ENCODE measurements around the gene SSTR5. TPM values are rescaled to one million over a fixed set of nuclear protein-coding genes. Genes with fewer than 3 reads are reported as not detected.
"Not testable (repeated sequence)": the region's sequence is repeated elsewhere in the genome, so short reads cannot be mapped to it uniquely, and the experiment has no call there.

Gene SSTR5
- total RNA-seq, result not detected in 2 replicates

DNA sequence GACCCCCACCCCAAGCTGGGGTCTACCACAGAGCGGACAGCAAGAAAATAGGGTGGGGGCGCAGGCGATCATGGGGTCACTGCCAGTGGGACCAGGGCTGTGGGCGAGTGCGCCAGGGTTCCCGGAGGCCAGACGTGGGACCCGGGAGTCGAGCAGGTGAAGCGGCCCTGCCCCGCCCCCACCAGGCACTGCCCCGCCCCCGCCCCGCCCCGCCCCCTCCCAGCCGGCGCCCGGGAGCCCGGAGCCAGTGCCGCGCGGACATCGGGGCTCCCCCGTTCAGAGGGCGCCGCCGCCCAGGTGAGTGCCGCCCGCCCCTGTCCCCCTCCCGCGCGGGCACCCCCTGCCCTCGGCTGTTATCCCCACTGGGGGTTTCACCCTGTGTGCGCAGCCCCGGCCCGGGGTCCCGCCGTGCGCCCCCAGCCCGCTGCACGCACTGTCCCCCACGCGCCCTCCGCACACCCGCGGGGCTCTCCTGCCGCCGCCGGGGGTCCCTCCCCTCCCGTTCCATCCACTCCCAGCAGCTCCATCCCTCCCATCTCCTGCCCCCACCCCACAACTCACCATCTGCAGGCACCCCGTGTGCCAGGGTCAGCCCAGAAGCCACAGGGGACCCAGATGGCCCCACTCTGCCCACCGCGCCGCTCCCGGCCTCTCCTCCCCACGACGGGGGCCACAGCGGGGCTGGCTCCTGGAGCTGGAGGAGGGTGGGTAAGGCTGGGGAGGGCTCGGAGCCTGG, at the start of gene SSTR5:
SSTR5 (plus strand) TSS at position 222 of the 736 bp plus-strand sequence. CDS start 6,122 bp downstream, outside the sequence.
- DNase-seq (ENCODE audit: low read depth), result no peak
- H3K4me3 ChIP-seq (ENCODE audit: low read depth, low read length), result no peak within 1 kb of the TSS
- TF ChIP-seq, protein P1, sequence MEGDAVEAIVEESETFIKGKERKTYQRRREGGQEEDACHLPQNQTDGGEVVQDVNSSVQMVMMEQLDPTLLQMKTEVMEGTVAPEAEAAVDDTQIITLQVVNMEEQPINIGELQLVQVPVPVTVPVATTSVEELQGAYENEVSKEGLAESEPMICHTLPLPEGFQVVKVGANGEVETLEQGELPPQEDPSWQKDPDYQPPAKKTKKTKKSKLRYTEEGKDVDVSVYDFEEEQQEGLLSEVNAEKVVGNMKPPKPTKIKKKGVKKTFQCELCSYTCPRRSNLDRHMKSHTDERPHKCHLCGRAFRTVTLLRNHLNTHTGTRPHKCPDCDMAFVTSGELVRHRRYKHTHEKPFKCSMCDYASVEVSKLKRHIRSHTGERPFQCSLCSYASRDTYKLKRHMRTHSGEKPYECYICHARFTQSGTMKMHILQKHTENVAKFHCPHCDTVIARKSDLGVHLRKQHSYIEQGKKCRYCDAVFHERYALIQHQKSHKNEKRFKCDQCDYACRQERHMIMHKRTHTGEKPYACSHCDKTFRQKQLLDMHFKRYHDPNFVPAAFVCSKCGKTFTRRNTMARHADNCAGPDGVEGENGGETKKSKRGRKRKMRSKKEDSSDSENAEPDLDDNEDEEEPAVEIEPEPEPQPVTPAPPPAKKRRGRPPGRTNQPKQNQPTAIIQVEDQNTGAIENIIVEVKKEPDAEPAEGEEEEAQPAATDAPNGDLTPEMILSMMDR (conservative IDR thresholded peaks at IDR 0.05; ENCODE audit: low read depth, low read length), result no peak

DNA sequence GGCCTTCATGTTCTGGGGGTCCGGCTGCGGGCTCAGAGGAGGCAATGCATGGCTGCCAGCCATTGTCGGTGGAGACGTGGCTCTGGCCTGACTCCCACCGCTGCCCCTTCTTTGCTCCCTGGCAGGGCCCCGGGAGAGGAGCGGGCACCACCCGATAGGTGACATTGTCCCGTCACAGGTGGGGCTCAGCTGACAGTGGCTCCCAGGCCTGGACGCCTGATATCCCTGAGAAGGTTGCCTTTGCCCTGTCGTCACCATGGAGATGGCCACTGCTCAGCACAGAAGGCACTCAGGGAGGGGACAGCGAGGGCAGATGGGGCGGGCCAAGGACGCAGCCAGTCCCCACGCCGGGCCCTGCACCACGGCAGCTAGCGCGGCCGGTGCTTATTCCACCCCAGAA, 48.4 kb upstream of the SSTR5 start:
- DNase-seq (ENCODE audit: low read depth), result no peak
- TF ChIP-seq, protein P1 (conservative IDR thresholded peaks at IDR 0.05; ENCODE audit: low read depth, low read length), result no peak
- H3K4me3 ChIP-seq (ENCODE audit: low read depth, low read length), result no peak overlapping the region

DNA sequence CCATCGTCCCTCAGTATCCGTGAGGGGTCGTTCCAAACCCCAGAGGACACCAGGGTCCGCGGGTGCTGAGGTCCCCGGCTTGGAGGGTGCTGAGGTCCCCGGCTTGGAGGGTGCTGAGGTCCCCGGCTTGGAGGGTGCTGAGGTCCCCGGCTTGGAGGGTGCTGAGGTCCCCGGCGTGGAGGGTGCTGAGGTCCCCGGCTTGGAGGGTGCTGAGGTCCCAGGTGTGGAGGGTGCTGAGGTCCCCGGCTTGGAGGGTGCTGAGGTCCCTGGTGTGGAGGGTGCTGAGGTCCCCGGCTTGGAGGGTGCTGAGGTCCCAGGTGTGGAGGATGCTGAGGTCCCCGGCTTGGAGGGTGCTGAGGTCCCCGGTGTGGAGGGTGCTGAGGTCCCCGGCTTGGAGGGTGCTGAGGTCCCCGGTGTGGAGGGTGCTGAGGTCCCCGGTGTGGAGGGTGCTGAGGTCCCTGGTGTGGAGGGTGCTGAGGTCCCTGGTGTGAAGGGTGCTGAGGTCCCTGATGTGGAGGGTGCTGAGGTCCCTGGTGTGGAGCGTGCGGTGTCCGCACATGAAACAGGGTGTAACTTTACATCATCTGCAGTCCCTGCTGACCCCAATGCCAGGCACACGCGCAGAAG, 47.3 kb upstream of the SSTR5 start:
- DNase-seq (ENCODE audit: low read depth); H3K4me3 ChIP-seq (ENCODE audit: low read depth, low read length): not testable (repeated sequence)

DNA sequence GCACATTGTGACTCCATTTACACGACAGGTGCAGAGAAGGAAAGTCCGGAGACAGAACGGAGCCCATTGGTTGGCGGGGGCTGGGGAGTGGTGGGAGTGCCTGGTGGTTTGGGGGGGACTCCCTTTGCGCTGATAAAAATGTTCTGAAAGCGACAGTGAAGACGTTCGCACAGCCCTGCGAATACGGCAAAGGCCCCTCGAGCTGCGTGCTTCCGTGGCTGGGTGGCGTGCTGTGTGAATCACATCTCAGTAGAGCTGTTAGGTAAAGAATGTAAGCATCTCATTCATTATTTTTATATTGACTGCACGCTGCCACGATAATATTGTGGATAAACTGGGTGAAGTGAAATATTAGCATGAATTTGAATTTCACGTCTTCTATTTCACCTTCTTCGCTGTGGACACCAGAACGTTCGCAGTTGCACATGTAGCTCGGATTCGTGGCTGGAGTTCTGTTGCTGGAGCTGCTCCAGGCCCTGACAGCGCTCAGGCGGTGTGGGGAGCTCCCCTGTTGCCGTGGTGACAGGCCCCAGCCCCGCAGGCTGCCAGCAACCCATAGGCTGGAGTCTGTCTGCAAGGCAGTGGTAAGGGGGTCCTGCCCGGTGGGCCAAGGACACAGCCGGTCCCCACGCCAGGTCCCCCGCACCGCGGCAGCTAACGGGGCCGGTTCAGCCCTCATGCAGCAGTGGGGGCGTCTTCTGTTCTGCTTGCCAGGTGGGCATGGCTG, 46.3 kb upstream of the SSTR5 start:
- no peak overlapping the region for H3K4me3 ChIP-seq (ENCODE audit: low read depth, low read length)
- DNase-seq (ENCODE audit: low read depth), result no peak
- TF ChIP-seq, protein P1 (conservative IDR thresholded peaks at IDR 0.05; ENCODE audit: low read depth, low read length), result no peak

DNA sequence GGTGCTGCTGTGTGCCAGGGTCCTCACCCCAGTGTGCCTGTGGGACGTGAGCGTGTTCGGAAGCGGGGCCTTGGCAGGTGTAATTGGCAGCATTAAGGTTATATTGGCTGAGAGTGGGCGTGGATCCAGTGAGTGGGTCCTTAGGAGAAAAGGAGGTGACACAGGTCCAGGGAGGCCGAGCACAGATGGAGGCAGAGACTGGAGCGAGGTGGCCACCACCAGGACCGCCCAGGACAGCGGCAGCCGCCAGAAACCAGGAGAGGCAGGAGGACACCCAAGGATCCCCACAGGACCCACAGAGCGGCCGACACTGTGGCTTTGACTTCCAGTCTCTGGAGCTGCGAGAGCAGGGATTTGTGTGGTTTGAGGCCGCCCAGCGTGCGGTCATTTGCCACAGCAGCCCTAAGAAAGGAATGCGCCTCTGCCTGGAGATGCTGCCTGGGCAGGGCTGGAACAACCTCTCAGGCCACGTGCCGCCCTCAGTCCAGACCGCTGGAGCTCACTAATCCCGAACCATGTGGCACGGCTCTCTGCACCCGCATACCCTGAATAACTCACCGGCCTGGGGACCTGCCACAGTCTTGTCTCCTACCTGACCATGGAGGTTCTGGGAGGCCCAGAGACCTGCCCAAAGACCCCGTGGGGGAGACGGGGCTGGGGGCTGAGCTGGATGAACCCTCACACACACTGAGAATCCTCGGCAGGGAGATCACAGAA, 45.6 kb upstream of the SSTR5 start:
- TF ChIP-seq, protein P1 (conservative IDR thresholded peaks at IDR 0.05; ENCODE audit: low read depth, low read length), result no peak
- H3K4me3 ChIP-seq (ENCODE audit: low read depth, low read length), result no peak overlapping the region
- DNase-seq (ENCODE audit: low read depth), result no peak

DNA sequence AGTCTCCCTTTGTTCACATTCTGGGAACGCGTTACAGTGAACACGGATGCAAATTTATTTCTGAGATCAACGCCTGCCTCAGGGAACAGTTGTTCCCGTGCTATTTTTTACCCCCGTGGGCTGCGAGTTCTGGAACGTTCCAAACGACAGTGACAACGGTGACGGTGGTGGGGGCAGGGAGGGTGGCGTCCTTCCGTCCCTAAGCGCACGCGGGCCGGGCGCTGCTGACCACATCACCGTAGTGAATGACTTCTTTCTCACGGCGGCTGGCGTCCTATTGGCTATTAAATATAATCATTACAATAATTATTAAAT, 45.1 kb upstream of the SSTR5 start:
- TF ChIP-seq, protein P1 (conservative IDR thresholded peaks at IDR 0.05; ENCODE audit: low read depth, low read length), result no peak
- DNase-seq (ENCODE audit: low read depth), result no peak
- no peak overlapping the region for H3K4me3 ChIP-seq (ENCODE audit: low read depth, low read length)

DNA sequence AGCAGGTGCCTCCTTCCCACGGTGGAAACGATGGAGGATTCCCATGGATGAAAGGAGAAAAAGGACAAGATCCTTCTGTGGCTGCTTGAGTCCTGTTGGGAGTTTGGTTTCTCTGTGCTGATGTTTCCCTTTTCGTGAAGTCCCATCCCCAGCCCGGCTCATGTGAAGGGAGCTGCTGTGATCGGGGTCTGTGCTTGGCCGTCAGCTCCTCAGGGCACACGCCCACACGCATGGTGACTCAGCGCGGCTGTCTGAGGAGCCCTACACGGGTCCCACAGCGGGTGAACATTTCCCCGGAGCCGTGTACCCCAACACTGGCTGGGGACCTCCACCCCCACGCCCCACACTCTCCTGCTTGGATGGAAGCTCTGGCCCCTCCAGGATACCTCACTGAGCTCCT, 44.5 kb upstream of the SSTR5 start:
- DNase-seq (ENCODE audit: low read depth), result no peak
- TF ChIP-seq, protein P1 (conservative IDR thresholded peaks at IDR 0.05; ENCODE audit: low read depth, low read length), result no peak
- H3K4me3 ChIP-seq (ENCODE audit: low read depth, low read length), result no peak overlapping the region

Measured in epithelial cell of proximal tubule (primary cell).